ENCODE data around the gene UBE2G2. TPM values are rescaled to one million over a fixed set of nuclear protein-coding genes. Genes with fewer than 3 reads are reported as not detected.

The UBE2G2 gene
- total RNA-seq, 1 experiment from 2014 or later: 117 TPM

GRCh38 chr21:44842721-44843445 is 41.3 kb upstream of the UBE2G2 start:
- Mint-ChIP-seq H3K36me3 (no peaks in the 10 kb centered on the region), H3K4me1 (peaks cover 13% of the 10 kb centered on the region), H3K9me3 (no peaks in the 10 kb centered on the region), H3K4me3 (no peak overlapping the region), H3K27ac (no peak overlapping the region), H3K27me3 (ENCODE audit: low read depth) (no peaks in the 10 kb centered on the region)
- DNase-seq (ENCODE audit: low spot score) (no peak), ATAC-seq (no peak)
- TF ChIP-seq ZNF396 (CRISPR knock-in tag; IDR thresholded peaks at IDR 0.05; ENCODE audit: borderline replicate concordance) (no peak), NR3C1 (CRISPR knock-in tag; conservative IDR thresholded peaks at IDR 0.05; ENCODE audit: low read depth) (no peak), HMGA2 (CRISPR knock-in tag; IDR thresholded peaks at IDR 0.05) (no peak), ZNF219 (CRISPR knock-in tag; IDR thresholded peaks at IDR 0.05; ENCODE audit: borderline replicate concordance) (no peak), ZNF423 (CRISPR knock-in tag; IDR thresholded peaks at IDR 0.05) (no peak), CDX4 (CRISPR knock-in tag; IDR thresholded peaks at IDR 0.05; ENCODE audit: borderline replicate concordance) (no peak), CBFB (CRISPR knock-in tag; IDR thresholded peaks at IDR 0.05; ENCODE audit: low read depth) (no peak), ZBTB21 (CRISPR knock-in tag; IDR thresholded peaks at IDR 0.05; ENCODE audit: borderline replicate concordance) (no peak), ZNF671 (CRISPR knock-in tag; IDR thresholded peaks at IDR 0.05) (no peak), RORB (CRISPR knock-in tag; IDR thresholded peaks at IDR 0.05) (no peak), NFYB (CRISPR knock-in tag; conservative IDR thresholded peaks at IDR 0.05; ENCODE audit: low read depth) (no peak), ZNF121 (CRISPR knock-in tag; IDR thresholded peaks at IDR 0.05) (no peak), FOXP1 (CRISPR knock-in tag; IDR thresholded peaks at IDR 0.05; ENCODE audit: borderline replicate concordance) (no peak), EMX1 (CRISPR knock-in tag; IDR thresholded peaks at IDR 0.05) (no peak), ZNF512 (CRISPR knock-in tag; IDR thresholded peaks at IDR 0.05; ENCODE audit: borderline replicate concordance) (no peak), ZNF263 (CRISPR knock-in tag; IDR thresholded peaks at IDR 0.05; ENCODE audit: low read depth) (no peak), MAX (CRISPR knock-in tag; IDR thresholded peaks at IDR 0.05) (no peak)
- TF ChIP-seq, protein P1, sequence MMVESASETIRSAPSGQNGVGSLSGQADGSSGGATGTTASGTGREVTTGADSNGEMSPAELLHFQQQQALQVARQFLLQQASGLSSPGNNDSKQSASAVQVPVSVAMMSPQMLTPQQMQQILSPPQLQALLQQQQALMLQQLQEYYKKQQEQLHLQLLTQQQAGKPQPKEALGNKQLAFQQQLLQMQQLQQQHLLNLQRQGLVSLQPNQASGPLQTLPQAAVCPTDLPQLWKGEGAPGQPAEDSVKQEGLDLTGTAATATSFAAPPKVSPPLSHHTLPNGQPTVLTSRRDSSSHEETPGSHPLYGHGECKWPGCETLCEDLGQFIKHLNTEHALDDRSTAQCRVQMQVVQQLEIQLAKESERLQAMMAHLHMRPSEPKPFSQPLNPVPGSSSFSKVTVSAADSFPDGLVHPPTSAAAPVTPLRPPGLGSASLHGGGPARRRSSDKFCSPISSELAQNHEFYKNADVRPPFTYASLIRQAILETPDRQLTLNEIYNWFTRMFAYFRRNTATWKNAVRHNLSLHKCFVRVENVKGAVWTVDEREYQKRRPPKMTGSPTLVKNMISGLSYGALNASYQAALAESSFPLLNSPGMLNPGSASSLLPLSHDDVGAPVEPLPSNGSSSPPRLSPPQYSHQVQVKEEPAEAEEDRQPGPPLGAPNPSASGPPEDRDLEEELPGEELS (CRISPR knock-in tag; IDR thresholded peaks at IDR 0.05): no peak
- TF ChIP-seq, protein P2, sequence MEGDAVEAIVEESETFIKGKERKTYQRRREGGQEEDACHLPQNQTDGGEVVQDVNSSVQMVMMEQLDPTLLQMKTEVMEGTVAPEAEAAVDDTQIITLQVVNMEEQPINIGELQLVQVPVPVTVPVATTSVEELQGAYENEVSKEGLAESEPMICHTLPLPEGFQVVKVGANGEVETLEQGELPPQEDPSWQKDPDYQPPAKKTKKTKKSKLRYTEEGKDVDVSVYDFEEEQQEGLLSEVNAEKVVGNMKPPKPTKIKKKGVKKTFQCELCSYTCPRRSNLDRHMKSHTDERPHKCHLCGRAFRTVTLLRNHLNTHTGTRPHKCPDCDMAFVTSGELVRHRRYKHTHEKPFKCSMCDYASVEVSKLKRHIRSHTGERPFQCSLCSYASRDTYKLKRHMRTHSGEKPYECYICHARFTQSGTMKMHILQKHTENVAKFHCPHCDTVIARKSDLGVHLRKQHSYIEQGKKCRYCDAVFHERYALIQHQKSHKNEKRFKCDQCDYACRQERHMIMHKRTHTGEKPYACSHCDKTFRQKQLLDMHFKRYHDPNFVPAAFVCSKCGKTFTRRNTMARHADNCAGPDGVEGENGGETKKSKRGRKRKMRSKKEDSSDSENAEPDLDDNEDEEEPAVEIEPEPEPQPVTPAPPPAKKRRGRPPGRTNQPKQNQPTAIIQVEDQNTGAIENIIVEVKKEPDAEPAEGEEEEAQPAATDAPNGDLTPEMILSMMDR (IDR thresholded peaks at IDR 0.05): no peak
- TF ChIP-seq, protein P3, sequence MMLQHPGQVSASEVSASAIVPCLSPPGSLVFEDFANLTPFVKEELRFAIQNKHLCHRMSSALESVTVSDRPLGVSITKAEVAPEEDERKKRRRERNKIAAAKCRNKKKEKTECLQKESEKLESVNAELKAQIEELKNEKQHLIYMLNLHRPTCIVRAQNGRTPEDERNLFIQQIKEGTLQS (CRISPR knock-in tag; conservative IDR thresholded peaks at IDR 0.05): no peak
- ChIA-PET POLR2A (no interaction called here), CTCF (interaction anchor here (1.8 kb wide), 1 partner anchor 50 kb away, joined by 5 read pairs; no protein-coding TSS in a partner anchor)
